ENCODE measurements around the gene BTNL9.

DNA sequence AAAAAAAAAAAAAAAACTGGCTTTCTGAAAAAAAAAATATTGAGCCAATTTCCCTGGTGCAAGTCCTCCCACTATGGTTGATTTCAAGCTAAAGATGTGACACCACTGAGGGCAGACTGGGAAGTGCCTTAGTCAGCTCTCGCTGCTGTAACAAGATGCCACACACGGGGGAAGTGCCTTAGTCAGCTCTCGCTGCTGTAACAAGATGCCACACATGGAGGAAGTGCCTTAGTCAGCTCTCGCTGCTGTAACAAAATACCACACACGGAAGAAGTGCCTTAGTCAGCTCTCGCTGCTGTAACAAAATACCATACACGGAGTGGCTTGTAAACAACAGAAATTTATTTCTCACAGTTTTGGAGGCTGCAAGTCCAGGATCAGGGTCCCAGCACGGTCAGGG is 23.4 kb downstream of the BTNL9 start:
- TF ChIP-seq, protein P1, sequence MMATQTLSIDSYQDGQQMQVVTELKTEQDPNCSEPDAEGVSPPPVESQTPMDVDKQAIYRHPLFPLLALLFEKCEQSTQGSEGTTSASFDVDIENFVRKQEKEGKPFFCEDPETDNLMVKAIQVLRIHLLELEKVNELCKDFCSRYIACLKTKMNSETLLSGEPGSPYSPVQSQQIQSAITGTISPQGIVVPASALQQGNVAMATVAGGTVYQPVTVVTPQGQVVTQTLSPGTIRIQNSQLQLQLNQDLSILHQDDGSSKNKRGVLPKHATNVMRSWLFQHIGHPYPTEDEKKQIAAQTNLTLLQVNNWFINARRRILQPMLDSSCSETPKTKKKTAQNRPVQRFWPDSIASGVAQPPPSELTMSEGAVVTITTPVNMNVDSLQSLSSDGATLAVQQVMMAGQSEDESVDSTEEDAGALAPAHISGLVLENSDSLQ (IDR thresholded peaks at IDR 0.05), result no peak
- TF ChIP-seq FOXM1 (IDR thresholded peaks at IDR 0.05; ENCODE audit: borderline replicate concordance), result no peak
- TF ChIP-seq SUZ12 (IDR thresholded peaks at IDR 0.05), result no peak

All from HEK293T (cell line).